ENCODE results near the gene FAM229B. TPM values are rescaled to one million over a fixed set of nuclear protein-coding genes. Genes with fewer than 3 reads are reported as not detected.

Gene FAM229B
- polyA plus RNA-seq, 1 experiment = 55.0 TPM

DNA sequence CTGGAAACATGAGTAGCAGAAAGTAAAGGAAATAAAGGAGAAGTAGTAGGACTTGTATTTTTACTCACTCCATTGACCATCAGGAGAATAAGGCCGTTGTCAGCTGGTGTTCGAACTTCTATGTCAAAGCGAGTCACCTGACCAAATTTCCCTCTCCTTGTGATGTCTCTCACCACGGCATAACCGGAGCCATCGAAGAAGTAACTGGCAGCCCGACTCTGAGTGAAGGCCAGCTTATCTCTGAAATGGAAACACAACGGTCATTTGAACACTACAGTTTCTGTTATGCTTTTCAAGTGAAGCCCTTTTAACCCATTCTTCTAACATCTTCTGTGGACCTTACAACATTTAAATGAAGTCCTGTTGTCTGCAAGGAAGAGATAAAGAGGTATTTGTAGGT, 51.7 kb downstream of the FAM229B start:
- no peak overlapping the region for H3K4me3 ChIP-seq (ENCODE audit: low read depth, low read length)
- no peak for DNase-seq (ENCODE audit: low read depth, low spot score)
- no peaks in the 10 kb centered on the region for H3K9me3 ChIP-seq (ENCODE audit: control insufficient read depth, insufficient read depth, low read length)
- H3K27me3 ChIP-seq (ENCODE audit: control insufficient read depth, insufficient read depth, low read length) = no peaks in the 10 kb centered on the region
- POLR2A ChIA-PET = no interaction called here
- CTCF ChIA-PET = no interaction called here
- H3K27ac ChIP-seq (ENCODE audit: low read depth, low read length) = no peak overlapping the region
- TF ChIP-seq, protein P1, sequence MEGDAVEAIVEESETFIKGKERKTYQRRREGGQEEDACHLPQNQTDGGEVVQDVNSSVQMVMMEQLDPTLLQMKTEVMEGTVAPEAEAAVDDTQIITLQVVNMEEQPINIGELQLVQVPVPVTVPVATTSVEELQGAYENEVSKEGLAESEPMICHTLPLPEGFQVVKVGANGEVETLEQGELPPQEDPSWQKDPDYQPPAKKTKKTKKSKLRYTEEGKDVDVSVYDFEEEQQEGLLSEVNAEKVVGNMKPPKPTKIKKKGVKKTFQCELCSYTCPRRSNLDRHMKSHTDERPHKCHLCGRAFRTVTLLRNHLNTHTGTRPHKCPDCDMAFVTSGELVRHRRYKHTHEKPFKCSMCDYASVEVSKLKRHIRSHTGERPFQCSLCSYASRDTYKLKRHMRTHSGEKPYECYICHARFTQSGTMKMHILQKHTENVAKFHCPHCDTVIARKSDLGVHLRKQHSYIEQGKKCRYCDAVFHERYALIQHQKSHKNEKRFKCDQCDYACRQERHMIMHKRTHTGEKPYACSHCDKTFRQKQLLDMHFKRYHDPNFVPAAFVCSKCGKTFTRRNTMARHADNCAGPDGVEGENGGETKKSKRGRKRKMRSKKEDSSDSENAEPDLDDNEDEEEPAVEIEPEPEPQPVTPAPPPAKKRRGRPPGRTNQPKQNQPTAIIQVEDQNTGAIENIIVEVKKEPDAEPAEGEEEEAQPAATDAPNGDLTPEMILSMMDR (IDR thresholded peaks at IDR 0.05; ENCODE audit: low read depth, low read length) = no peak

DNA sequence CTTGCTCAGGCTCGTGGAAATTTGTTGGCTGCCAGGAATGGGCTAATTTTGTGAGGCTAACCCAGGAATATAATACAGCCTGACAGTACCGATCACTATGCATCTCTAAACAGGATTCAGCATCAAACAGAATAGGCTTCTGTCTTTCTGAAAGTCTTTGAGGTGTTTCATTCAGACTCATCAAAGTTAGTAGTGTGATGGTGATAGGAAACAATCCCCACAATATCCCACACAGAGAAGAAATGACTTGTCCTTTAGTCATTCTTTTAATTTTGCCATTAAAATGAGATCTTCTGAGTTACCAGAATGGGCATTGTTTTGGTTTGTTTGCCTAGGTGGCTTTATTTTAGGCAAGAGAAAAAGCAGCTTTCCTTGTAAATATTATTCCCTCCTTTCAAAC, 54.3 kb downstream of the FAM229B start:
- TF ChIP-seq, protein P1 (IDR thresholded peaks at IDR 0.05; ENCODE audit: low read depth, low read length) = no peak
- DNase-seq (ENCODE audit: low read depth, low spot score) = no peak
- CTCF ChIA-PET = no interaction called here

GRCh38 chr6:112144145-112144926, 56.9 kb downstream of the FAM229B start:
- Histone ChIP-seq H3K27me3 (ENCODE audit: control insufficient read depth, insufficient read depth, low read length) (no peaks in the 10 kb centered on the region), H3K27ac (ENCODE audit: low read depth, low read length) (no peak overlapping the region), H3K4me3 (ENCODE audit: low read depth, low read length) (no peak overlapping the region), H3K9me3 (ENCODE audit: control insufficient read depth, insufficient read depth, low read length) (no peaks in the 10 kb centered on the region)
- TF ChIP-seq, protein P1 (IDR thresholded peaks at IDR 0.05; ENCODE audit: low read depth, low read length) = no peak
- ChIA-PET CTCF (interaction anchor here (1.0 to 1.2 kb wide), 2 partner anchors 18 to 36 kb away, joined by 3 to 4 read pairs; no protein-coding TSS in a partner anchor), POLR2A (no interaction called here)
- DNase-seq (ENCODE audit: low read depth, low spot score) = no peak

More for the DNA sequence above, 54.3 kb downstream of the FAM229B start:
- no peaks in the 10 kb centered on the region for H3K9me3 ChIP-seq (ENCODE audit: control insufficient read depth, insufficient read depth, low read length)
- no peak overlapping the region for H3K27ac ChIP-seq (ENCODE audit: low read depth, low read length)
- H3K4me3 ChIP-seq (ENCODE audit: low read depth, low read length) = no peak overlapping the region
- H3K27me3 ChIP-seq (ENCODE audit: control insufficient read depth, insufficient read depth, low read length) = no peaks in the 10 kb centered on the region
- POLR2A ChIA-PET = no interaction called here

DNA sequence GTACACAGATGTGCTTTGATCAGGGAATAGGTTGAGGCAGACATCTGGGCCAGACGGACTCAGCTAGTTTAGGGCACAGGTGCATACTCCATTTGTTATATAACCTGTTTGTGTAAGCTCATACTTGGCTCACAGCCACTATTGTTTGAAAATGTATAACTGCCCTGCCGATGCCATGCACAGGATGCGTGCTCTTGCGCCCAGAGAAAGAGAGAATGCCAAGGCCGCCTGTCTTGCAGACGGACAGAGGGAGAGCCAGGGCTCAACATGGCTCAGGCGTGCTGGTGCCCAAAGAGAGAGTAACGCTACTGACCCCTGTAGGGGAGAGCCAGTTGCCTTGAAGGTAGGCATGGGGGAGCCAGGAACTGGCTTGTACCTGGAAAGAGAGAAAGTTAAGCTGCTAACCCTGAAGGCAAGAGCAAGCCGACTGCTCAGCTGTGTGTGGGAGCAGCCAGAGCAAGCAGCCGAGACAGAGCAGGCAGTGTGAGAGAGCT, 57.7 kb downstream of the FAM229B start:
- Histone ChIP-seq H3K27ac (ENCODE audit: low read depth, low read length) (no peak overlapping the region), H3K27me3 (ENCODE audit: control insufficient read depth, insufficient read depth, low read length) (no peaks in the 10 kb centered on the region), H3K4me3 (ENCODE audit: low read depth, low read length) (no peak overlapping the region), H3K9me3 (ENCODE audit: control insufficient read depth, insufficient read depth, low read length) (no peaks in the 10 kb centered on the region)
- TF ChIP-seq, protein P1 (IDR thresholded peaks at IDR 0.05; ENCODE audit: low read depth, low read length) = no peak
- no peak for DNase-seq (ENCODE audit: low read depth, low spot score)
- ChIA-PET POLR2A (no interaction called here), CTCF (interaction anchor here (1.0 to 1.2 kb wide), 2 partner anchors 18 to 35 kb away, joined by 3 to 4 read pairs; no protein-coding TSS in a partner anchor)

DNA sequence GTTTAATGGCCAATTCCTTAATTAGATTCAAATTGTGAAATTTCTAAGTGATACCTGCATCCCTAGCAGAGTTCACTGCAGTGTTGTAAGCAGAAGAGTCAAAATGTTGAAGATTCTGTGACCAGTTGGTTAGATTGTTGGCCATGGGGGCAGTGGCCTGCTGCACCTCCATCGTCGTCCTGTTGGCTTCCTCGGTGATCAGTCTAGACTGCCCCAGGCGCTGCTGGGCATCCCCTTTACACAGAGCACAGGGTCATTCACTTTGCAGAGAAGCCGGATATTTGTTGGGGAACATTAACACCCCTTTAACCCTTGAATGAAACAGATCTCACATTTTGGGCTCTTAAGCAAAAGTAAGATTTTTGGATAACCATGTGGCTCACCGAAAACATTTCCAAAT, 60.7 kb downstream of the FAM229B start:
- Histone ChIP-seq H3K4me3 (ENCODE audit: low read depth, low read length) (no peak overlapping the region), H3K9me3 (ENCODE audit: control insufficient read depth, insufficient read depth, low read length) (no peaks in the 10 kb centered on the region), H3K27me3 (ENCODE audit: control insufficient read depth, insufficient read depth, low read length) (no peaks in the 10 kb centered on the region), H3K27ac (ENCODE audit: low read depth, low read length) (no peak overlapping the region)
- DNase-seq (ENCODE audit: low read depth, low spot score) = no peak
- TF ChIP-seq, protein P1 (IDR thresholded peaks at IDR 0.05; ENCODE audit: low read depth, low read length) = no peak
- ChIA-PET POLR2A (no interaction called here), CTCF (interaction anchor here (0.8 kb wide), 1 partner anchor 18 kb away, joined by 3 read pairs; no protein-coding TSS in a partner anchor)

All from AG04450 (cell line).